Suprapubic skin (tissue), 4 donors: ENCODE data around the gene ITGA2. TPM values are rescaled to one million over a fixed set of nuclear protein-coding genes. Genes with fewer than 3 reads are reported as not detected.

ENCODE experiments used
- DNase-seq, 2 donors: peaks; one replicate each; pipeline ENCODE4 v3.0.0-alpha.2; 2019; ENCODE audit warnings: low spot score in 2 of 2
- H3K27ac ChIP-seq: fragments of 200-600 bp; sonication (generic); one replicate; pipeline ENCODE4 v1.5.1; 2019
- H3K27me3 ChIP-seq: fragments of 200-600 bp; sonication (generic); one replicate; pipeline ENCODE4 v1.5.1; 2019
- H3K36me3 ChIP-seq: fragments of 200-600 bp; sonication (generic); one replicate; pipeline ENCODE4 v1.5.1; 2019
- H3K4me1 ChIP-seq: fragments of 200-600 bp; sonication (generic); one replicate; pipeline ENCODE4 v1.5.1; 2019
- H3K4me3 ChIP-seq: fragments of 200-600 bp; sonication (generic); one replicate; pipeline ENCODE4 v1.5.1; 2019; ENCODE audit warnings: mild to moderate bottlenecking
- H3K9me3 ChIP-seq: fragments of 200-600 bp; sonication (generic); one replicate; pipeline ENCODE4 v1.5.1; 2019
- EP300 ChIP-seq: sonication (generic); formaldehyde crosslinking; IDR thresholded peaks from one replicate; pipeline ENCODE4 v1.6.1; 2017; ENCODE audit warnings: antibody characterized with exemption
- POLR2A ChIP-seq, 2 donors: fragments of 450-650 bp; IDR thresholded peaks; one replicate each; pipeline ENCODE4 v1.6.1; 2017; ENCODE audit warnings: antibody characterized with exemption in 2 of 2, mild to moderate bottlenecking in 2 of 2, moderate library complexity in 2 of 2
- POLR2AphosphoS5 ChIP-seq, 3 donors: sonication (generic); formaldehyde crosslinking; IDR thresholded peaks; one replicate each; pipeline ENCODE4 v1.6.1; 2017; ENCODE audit warnings: antibody characterized with exemption in 3 of 3
- WGBS: methylation state at CpG from one replicate; pipeline ENCODE4 v1.1.5; 2018; 5-methylcytosine and 5-hydroxymethylcytosine counted together
- total RNA-seq, 4 donors: library from RNA; depleted of rRNA; stranded (reverse); fragments of >200 nt; gene quantifications; one replicate each; pipeline ENCODE4 v1.1.0, GENCODE V29; 2016
- TF ChIP-seq, protein P1 (sequence below), 2 donors: fragments of 200-600 bp in 1 of 2; fragments of 450-650 bp in 1 of 2; sonication (generic) in 1 of 2; IDR thresholded peaks; one replicate each; pipeline ENCODE4 v1.5.1; 2016 to 2019; ENCODE audit warnings: antibody characterized with exemption in 2 of 2, mild to moderate bottlenecking in 1 of 2, moderate library complexity in 1 of 2

Gene ITGA2
- total RNA-seq, 4 donors from 2014 or later, result 29.3 to 54.5 (median 34.3) TPM

DNA sequence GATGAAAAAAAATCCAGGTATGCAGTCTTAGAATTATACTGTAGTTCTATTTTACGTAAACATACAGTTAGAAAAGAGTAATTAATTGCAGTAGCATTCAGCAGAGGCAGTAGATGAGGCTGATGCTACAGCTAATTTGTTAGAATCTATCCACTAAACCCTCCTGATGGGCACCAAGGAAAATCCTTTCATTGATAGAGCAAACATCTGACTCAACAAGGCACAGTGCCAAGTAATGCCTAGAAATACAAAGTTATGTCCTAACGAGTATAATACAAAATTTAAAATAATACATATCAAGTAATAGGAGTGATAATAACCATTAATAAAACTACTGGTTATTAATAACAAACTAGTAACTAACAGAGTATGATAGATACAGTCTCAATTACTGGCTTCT lies 111.5 kb downstream of the ITGA2 start:
- WGBS, result 67% methylated on average over 2 of the region's 2 CpGs
- DNase-seq, result no peak
- no peak overlapping the region for H3K27ac ChIP-seq
- no peaks in the 10 kb centered on the region for H3K4me1 ChIP-seq
- no peaks in the 10 kb centered on the region for H3K27me3 ChIP-seq
- no peak for TF ChIP-seq POLR2AphosphoS5 (IDR thresholded peaks at IDR 0.05)
- TF ChIP-seq, protein P1, sequence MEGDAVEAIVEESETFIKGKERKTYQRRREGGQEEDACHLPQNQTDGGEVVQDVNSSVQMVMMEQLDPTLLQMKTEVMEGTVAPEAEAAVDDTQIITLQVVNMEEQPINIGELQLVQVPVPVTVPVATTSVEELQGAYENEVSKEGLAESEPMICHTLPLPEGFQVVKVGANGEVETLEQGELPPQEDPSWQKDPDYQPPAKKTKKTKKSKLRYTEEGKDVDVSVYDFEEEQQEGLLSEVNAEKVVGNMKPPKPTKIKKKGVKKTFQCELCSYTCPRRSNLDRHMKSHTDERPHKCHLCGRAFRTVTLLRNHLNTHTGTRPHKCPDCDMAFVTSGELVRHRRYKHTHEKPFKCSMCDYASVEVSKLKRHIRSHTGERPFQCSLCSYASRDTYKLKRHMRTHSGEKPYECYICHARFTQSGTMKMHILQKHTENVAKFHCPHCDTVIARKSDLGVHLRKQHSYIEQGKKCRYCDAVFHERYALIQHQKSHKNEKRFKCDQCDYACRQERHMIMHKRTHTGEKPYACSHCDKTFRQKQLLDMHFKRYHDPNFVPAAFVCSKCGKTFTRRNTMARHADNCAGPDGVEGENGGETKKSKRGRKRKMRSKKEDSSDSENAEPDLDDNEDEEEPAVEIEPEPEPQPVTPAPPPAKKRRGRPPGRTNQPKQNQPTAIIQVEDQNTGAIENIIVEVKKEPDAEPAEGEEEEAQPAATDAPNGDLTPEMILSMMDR (IDR thresholded peaks at IDR 0.05), result no peak
- no peak for TF ChIP-seq POLR2A (IDR thresholded peaks at IDR 0.05)
- TF ChIP-seq EP300, result no peak
- H3K4me3 ChIP-seq, result no peak overlapping the region
- H3K36me3 ChIP-seq, result peaks cover 58% of the 10 kb centered on the region
- H3K9me3 ChIP-seq, result no peaks in the 10 kb centered on the region

DNA sequence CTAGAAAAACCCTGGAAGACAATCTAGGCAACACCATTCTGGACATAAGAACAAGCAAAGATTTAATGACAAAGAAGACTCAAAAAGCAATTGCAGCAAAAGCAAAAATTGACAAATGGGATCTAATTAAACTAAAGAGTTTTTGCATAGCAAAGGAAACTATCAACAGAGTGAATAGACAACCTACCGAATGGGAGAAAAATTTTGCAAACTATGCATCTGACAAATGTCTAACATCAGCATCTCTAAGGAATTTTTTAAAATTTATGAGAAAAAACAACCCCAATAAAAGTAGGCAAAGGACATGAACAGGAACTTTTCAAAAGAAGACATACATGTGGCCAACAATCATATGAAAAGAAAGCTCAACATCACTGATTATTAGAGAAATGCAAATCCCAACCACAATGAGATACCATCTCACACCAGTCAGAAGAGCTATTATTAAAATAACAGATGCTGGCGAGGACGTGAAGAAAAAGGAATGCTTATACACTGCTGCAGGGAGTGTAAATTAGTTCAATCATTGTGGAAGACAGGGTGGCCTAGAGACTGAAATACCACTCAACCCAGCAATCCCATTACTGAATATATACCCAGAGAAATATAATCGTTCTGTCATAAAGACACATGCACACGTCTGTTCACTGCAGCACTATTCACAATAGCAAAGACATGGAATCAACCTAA lies 116.6 kb downstream of the ITGA2 start:
- H3K4me3 ChIP-seq, result no peak overlapping the region
- TF ChIP-seq, protein P1 (IDR thresholded peaks at IDR 0.05), result no peak
- TF ChIP-seq EP300 (no peak), POLR2AphosphoS5 (IDR thresholded peaks at IDR 0.05) (no peak), POLR2A (IDR thresholded peaks at IDR 0.05) (no peak)
- 85% methylated on average over 5 of the region's 5 CpGs for WGBS
- H3K27ac ChIP-seq, result no peak overlapping the region
- peaks cover 15% of the 10 kb centered on the region for H3K36me3 ChIP-seq
- no peaks in the 10 kb centered on the region for H3K9me3 ChIP-seq
- no peaks in the 10 kb centered on the region for H3K27me3 ChIP-seq
- peaks cover 22% of the 10 kb centered on the region for H3K4me1 ChIP-seq
- no peak for DNase-seq

DNA sequence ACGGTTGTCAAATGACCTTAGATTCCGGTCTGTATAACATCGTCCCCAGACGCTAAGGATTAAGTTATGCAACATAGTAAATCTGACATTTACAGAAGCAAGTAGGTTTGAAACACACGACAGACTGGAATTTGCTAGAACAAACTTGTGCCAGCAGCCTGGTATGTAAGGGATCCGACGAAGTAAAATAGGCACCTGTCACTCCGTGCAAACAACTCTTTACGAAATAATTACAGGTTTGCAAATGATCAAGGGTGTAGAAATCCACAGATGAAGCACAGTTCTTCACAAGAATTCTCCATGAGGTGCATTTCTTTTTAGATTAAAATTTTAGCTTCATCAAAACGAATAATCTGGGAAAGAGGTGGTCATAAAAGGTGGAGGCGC lies 119.9 kb downstream of the ITGA2 start:
- TF ChIP-seq, protein P1 (IDR thresholded peaks at IDR 0.05), result no peak
- TF ChIP-seq POLR2A (IDR thresholded peaks at IDR 0.05) (no peak), EP300 (no peak), POLR2AphosphoS5 (IDR thresholded peaks at IDR 0.05) (no peak)
- DNase-seq, result no peak
- WGBS, result 2% methylated on average over 11 of the region's 11 CpGs
- no peaks in the 10 kb centered on the region for H3K9me3 ChIP-seq
- no peaks in the 10 kb centered on the region for H3K36me3 ChIP-seq
- peak overlapping the region; percentile 86 for H3K4me3 ChIP-seq
- H3K27ac ChIP-seq, result peak overlapping the region; percentile 61
- peaks cover 22% of the 10 kb centered on the region for H3K4me1 ChIP-seq
- H3K27me3 ChIP-seq, result no peaks in the 10 kb centered on the region

DNA sequence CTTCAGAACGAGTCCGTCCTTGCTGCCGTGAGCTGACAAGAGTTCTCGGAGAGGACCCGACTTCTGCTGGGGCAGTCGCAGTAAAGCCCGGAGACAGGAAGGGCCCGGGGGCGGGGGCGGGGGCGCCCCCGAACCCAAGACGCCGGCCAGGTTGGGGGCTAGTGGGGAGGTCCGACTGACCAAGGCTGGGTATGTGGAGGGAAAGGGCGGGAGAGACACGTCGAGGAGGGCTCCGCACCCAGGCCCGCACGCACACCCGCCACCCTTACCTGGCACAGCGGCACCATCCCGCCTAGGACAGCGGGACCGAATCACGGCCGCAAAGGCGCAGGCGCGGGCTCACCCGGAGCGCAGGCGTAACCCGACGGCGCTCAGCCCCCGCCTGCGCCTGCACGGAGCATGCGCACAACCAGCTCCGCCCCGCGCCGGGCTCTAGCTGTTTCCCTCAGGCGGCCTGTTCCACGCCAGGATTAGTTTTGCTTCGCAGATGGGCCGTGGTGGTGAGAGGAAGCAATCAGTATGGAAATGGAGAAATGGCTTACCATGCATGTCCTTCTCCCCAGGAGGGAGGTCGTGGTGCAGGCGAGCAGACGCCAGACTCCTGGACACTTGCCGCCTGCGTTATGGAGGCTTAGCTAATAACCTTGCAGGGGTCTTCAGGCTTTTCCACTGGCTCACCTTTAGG lies 120.4 kb downstream of the ITGA2 start, which contains the start of gene MOCS2:
Gene MOCS2 (minus strand): TSS at position 315 of the 685 bp plus-strand sequence. CDS start 2,583 bp downstream, outside the sequence.
- no peaks in the 10 kb centered on the region for H3K9me3 ChIP-seq
- TF ChIP-seq, protein P1 (IDR thresholded peaks at IDR 0.05), result no peak
- TF ChIP-seq EP300 (no peak), POLR2A (IDR thresholded peaks at IDR 0.05) (no peak), POLR2AphosphoS5 (IDR thresholded peaks at IDR 0.05) (no peak)
- DNase-seq, result peak; percentile 91 to 93
- peaks cover 22% of the 10 kb centered on the region for H3K4me1 ChIP-seq
- H3K4me3 ChIP-seq, result peak within 1 kb of the TSS; percentile 86
- H3K36me3 ChIP-seq, result no peaks in the 10 kb centered on the region
- no peaks in the 10 kb centered on the region for H3K27me3 ChIP-seq
- peak within 1 kb of the TSS; percentile 61 for H3K27ac ChIP-seq
- 1% methylated on average over 14 of the region's 54 CpGs for WGBS

DNA sequence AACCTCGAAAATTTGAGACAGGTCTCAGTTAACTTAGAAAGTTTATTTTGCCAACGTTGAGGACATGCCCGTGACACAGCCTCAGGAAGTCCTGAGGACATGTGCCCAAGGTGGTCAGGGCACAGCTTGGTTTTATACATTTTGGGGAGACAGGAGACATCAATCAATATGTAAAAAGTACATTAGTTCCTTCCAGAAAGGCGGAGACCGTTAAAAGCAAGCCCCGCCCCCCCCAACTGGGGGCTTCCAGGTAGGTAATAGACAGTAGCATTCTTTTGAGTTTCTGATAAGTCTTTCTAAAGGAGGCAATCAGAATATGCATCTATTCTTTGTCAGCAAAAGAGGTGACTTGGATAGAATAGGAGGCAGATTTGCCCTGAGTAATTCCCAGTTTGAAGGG lies 121.0 kb downstream of the ITGA2 start:
- Histone ChIP-seq H3K36me3 (no peaks in the 10 kb centered on the region), H3K4me1 (peaks cover 22% of the 10 kb centered on the region), H3K27ac (peak overlapping the region; percentile 61), H3K27me3 (no peaks in the 10 kb centered on the region), H3K9me3 (no peaks in the 10 kb centered on the region), H3K4me3 (peak overlapping the region; percentile 86)
- TF ChIP-seq POLR2A (IDR thresholded peaks at IDR 0.05) (no peak), EP300 (no peak), POLR2AphosphoS5 (IDR thresholded peaks at IDR 0.05) (no peak)
- TF ChIP-seq, protein P1 (IDR thresholded peaks at IDR 0.05), result no peak
- 20% methylated on average over 6 of the region's 6 CpGs for WGBS
- no peak for DNase-seq
